MCF 10A (cell line): Measurements from ENCODE around the gene SERPINA3. TPM values are rescaled to one million over a fixed set of nuclear protein-coding genes. Genes with fewer than 3 reads are reported as not detected.
"Not testable (repeated sequence)": the region's sequence is repeated elsewhere in the genome, so short reads cannot be mapped to it uniquely, and the experiment has no call there.

Experiments used
- BruUV-seq: library from RNA; stranded (reverse); fragments of 400-500 nt; replicated peaks from 2 replicates; lab custom pipeline; 2021; lab: Mats Ljungman, UMichigan
- CTCF ChIA-PET: fragments of 300-600 bp; sonication (Branson Sonifier 250); formaldehyde crosslinking; extraction: SDS; loops from one replicate; lab custom pipeline; 2021; ENCODE audit warnings: antibody characterized with exemption, inconsistent platforms; lab: Yijun Ruan, JAX
- POLR2A ChIA-PET: fragments of 300-600, 350-650 bp; sonication (Branson Sonifier 250); formaldehyde crosslinking; extraction: SDS; loops from one replicate; lab custom pipeline; 2020; ENCODE audit warnings: antibody characterized with exemption, inconsistent platforms; lab: Yijun Ruan, JAX
- DNase-seq: peaks from one replicate; pipeline ENCODE4 v3.0.0-alpha.2; 2018; ENCODE audit not compliant: unreplicated experiment
- H3K27ac Mint-ChIP-seq: one replicate; pipeline ENCODE4 v1.8.0; 2022; ENCODE audit warnings: mild to moderate bottlenecking, low read depth, mixed read lengths; ENCODE audit not compliant: unreplicated experiment
- H3K27me3 Mint-ChIP-seq: one replicate; pipeline ENCODE4 v1.8.0; 2022; ENCODE audit warnings: mixed read lengths; ENCODE audit not compliant: insufficient read depth, unreplicated experiment
- H3K36me3 Mint-ChIP-seq: one replicate; pipeline ENCODE4 v1.8.0; 2022; ENCODE audit warnings: mild to moderate bottlenecking, moderate library complexity, mixed read lengths; ENCODE audit not compliant: insufficient read depth, unreplicated experiment
- H3K4me1 Mint-ChIP-seq: one replicate; pipeline ENCODE4 v1.8.0; 2022; ENCODE audit warnings: mixed read lengths; ENCODE audit not compliant: insufficient read depth, unreplicated experiment
- H3K4me3 Mint-ChIP-seq: one replicate; pipeline ENCODE4 v1.8.0; 2022; ENCODE audit warnings: mild to moderate bottlenecking, moderate library complexity, mixed read lengths; ENCODE audit not compliant: unreplicated experiment
- H3K9me3 Mint-ChIP-seq: one replicate; pipeline ENCODE4 v1.8.0; 2022; ENCODE audit warnings: mixed read lengths; ENCODE audit not compliant: unreplicated experiment
- intact Hi-C: fragments of 100-400 bp; cut with micrococcal nuclease; formaldehyde crosslinking; loops from 2 replicates; pipeline ENCODE4 v1.14.1; 2022
- total RNA-seq: library from RNA; stranded (reverse); gene quantifications from 2 replicates; pipeline ENCODE4 v1.2.3, GENCODE V29; 2022
- TF ChIP-seq, protein P1 (sequence below): fragments of 200-600 bp; IDR thresholded peaks from one replicate; pipeline ENCODE4 v1.8.0; 2022; ENCODE audit warnings: antibody characterized with exemption, mild to moderate bottlenecking; ENCODE audit not compliant: unreplicated experiment

SERPINA3 gene
- total RNA-seq, 1 experiment from 2014 or later, result 44.5 TPM

DNA sequence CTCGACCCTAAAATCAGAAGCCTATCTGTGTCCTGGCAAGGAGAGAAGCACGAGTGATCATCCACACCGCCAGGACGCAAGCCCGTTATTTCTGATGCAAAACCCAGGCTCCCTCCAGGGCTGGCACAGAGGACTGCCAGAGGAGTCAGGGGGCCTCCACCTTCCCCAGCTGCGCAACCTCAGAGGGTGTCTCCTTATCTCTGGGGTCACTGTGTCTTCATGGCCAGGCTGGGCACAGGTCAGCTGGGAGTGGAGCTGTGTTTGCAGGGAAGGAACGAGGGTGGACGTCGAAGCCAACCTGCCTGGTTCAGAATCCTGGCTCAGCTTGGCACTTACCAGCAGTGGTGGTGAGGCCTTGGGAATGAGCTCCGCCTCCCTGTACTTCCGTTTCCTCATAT lies 12.0 kb upstream of the SERPINA3 start:
- Mint-ChIP-seq H3K36me3 (no peaks in the 10 kb centered on the region), H3K9me3 (no peaks in the 10 kb centered on the region), H3K4me1 (peaks cover 43% of the 10 kb centered on the region), H3K27me3 (no peaks in the 10 kb centered on the region), H3K27ac (peak overlapping the region; percentile 90), H3K4me3 (peak overlapping the region; percentile 17)
- no TSS peak for BruUV-seq
- no peak for DNase-seq
- TF ChIP-seq, protein P1, sequence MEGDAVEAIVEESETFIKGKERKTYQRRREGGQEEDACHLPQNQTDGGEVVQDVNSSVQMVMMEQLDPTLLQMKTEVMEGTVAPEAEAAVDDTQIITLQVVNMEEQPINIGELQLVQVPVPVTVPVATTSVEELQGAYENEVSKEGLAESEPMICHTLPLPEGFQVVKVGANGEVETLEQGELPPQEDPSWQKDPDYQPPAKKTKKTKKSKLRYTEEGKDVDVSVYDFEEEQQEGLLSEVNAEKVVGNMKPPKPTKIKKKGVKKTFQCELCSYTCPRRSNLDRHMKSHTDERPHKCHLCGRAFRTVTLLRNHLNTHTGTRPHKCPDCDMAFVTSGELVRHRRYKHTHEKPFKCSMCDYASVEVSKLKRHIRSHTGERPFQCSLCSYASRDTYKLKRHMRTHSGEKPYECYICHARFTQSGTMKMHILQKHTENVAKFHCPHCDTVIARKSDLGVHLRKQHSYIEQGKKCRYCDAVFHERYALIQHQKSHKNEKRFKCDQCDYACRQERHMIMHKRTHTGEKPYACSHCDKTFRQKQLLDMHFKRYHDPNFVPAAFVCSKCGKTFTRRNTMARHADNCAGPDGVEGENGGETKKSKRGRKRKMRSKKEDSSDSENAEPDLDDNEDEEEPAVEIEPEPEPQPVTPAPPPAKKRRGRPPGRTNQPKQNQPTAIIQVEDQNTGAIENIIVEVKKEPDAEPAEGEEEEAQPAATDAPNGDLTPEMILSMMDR, result no peak
- intact Hi-C loops, result no loop called here
- POLR2A ChIA-PET, result interaction anchor here (0.5 to 5.7 kb wide), 7 partner anchors 12 to 519 kb away, joined by 3 to 140 read pairs (median 3); partner anchors contain the start of genes DDX24, IFI27L1, PPP4R4 and SERPINA3
- CTCF ChIA-PET, result interaction anchor here (1.1 to 3.6 kb wide), 5 partner anchors 26 to 81 kb away, joined by 3 to 15 read pairs (median 5); no protein-coding TSS in a partner anchor

DNA sequence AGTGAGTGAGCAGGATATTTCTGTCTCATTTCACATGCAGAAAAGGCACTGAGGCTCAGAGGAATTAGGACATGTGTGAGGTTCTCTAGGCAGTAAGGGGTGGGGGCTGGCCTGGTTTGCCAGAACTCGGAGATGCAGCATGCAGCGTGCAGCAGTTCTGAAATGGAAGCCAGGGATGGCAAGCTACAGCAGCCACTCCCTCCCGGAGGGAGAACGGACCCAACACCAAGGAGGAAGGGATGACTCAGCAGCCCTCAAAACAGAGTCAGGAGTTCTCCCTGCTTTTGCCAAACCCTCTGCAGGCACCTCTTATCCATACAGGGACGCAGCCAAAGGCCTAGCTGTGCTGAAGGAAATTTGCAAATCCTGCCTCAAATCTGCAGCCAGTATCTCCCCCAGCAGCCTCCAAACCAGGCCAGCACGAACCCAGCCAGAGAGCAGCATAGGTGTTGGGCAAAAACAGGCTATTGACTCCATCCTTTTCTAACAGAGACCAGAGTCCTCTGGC lies 10.3 kb upstream of the SERPINA3 start:
- Mint-ChIP-seq H3K4me3 (no peak overlapping the region), H3K36me3 (no peaks in the 10 kb centered on the region), H3K4me1 (peaks cover 40% of the 10 kb centered on the region), H3K27me3 (no peaks in the 10 kb centered on the region), H3K27ac (peak overlapping the region; percentile 90), H3K9me3 (no peaks in the 10 kb centered on the region)
- BruUV-seq, result no TSS peak
- TF ChIP-seq, protein P1, result no peak
- intact Hi-C loops, result no loop called here
- ChIA-PET POLR2A (interaction anchor here (1.0 to 5.7 kb wide), 4 partner anchors 10 to 522 kb away, joined by 3 to 140 read pairs (median 3); partner anchors contain the start of gene SERPINA3), CTCF (interaction anchor here (0.7 to 1.2 kb wide), 2 partner anchors 10 to 68 kb away, joined by 3 to 4 read pairs; partner anchors contain the start of gene SERPINA3)
- DNase-seq, result peak; percentile 94

DNA sequence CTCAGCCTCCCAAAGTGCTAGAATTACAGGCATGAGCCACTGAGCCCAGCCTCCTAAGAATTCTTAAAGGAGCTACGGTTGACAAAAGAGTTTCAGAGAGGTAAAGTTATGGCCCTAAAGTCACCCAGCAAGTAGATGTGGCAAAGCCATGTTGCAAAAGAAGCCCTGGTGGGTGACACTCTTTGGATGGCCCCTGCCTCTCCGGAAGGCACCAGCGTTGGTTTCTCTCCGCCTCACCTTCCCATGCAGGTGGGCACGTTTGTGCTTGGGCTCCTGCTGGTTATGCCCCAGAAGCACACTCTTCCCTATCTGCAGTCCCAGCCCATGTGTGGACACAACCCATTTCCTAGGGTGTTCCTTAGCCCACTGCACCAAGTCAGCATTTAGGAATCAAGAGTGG lies 9.5 kb upstream of the SERPINA3 start:
- ChIA-PET POLR2A (interaction anchor here (1.0 to 5.7 kb wide), 4 partner anchors 9 to 523 kb away, joined by 3 to 140 read pairs (median 3); partner anchors contain the start of gene SERPINA3), CTCF (interaction anchor here (1.2 kb wide), 1 partner anchor 67 kb away, joined by 4 read pairs; no protein-coding TSS in a partner anchor)
- H3K27me3 Mint-ChIP-seq, result no peaks in the 10 kb centered on the region
- TF ChIP-seq, protein P1, result no peak
- H3K4me3 Mint-ChIP-seq, result no peak overlapping the region
- intact Hi-C loops, result no loop called here
- no peaks in the 10 kb centered on the region for H3K36me3 Mint-ChIP-seq
- no peaks in the 10 kb centered on the region for H3K9me3 Mint-ChIP-seq
- no TSS peak for BruUV-seq
- H3K27ac Mint-ChIP-seq, result peak overlapping the region; percentile 90
- H3K4me1 Mint-ChIP-seq, result peaks cover 35% of the 10 kb centered on the region
- DNase-seq, result no peak

DNA sequence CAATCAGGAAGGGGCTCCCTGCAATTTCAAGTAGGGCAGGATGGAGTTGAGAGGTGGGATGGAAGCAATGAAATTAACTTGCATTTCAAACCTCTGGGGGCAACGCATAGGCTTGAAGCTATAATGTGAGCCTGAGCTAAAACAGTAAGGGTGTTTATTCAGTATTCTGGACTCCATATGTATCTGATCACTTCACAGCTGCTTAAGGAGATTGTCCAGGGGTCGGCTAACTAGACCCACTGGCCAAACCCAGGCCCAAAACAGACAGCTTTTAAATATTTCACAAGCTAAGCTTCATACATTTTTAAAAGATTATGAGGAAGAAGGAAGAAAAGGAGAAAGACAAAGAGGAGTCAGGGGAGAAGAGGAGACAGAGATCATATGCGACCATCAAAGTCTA lies 6.8 kb upstream of the SERPINA3 start:
- CTCF ChIA-PET, result interaction anchor here (1.0 to 1.2 kb wide), 3 partner anchors 13 to 469 kb away, joined by 3 to 5 read pairs (median 4); no protein-coding TSS in a partner anchor
- BruUV-seq, result no TSS peak
- no peaks in the 10 kb centered on the region for H3K36me3 Mint-ChIP-seq

DNA sequence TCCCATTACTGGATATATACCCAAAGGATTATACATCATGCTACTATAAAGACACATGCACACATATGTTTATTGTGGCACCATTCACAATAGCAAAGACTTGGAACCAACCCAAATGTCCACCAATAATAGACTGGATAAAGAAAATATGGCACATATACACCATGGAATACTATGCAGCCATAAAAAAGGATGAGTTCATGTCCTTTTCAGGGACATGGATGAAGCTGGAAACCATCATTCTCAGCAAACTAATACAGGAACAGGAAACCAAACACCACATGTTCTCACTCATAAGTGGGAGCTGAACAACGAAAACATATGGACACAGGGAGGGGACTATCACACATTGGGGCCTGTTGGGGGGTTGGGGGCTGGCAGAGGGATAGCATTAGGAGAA lies 3.2 kb upstream of the SERPINA3 start:
- H3K27me3 Mint-ChIP-seq, DNase-seq, BruUV-seq, H3K27ac Mint-ChIP-seq, intact Hi-C loops, H3K4me3 Mint-ChIP-seq, H3K36me3 Mint-ChIP-seq, H3K9me3 Mint-ChIP-seq: not testable (repeated sequence)
- CTCF ChIA-PET, result interaction anchor here (0.6 to 1.1 kb wide), 2 partner anchors 123 to 539 kb away, joined by 3 read pairs; no protein-coding TSS in a partner anchor
- peaks cover 12% of the 10 kb centered on the region for H3K4me1 Mint-ChIP-seq
- POLR2A ChIA-PET, result interaction anchor here (1.1 to 6.7 kb wide), 2 partner anchors 8 to 528 kb away, joined by 4 to 140 read pairs; partner anchors contain the start of genes DDX24 and IFI27L1

More for the DNA sequence above, 6.8 kb upstream of the SERPINA3 start:
- TF ChIP-seq, protein P1, result no peak
- no peak overlapping the region for H3K4me3 Mint-ChIP-seq
- intact Hi-C loops, result no loop called here
- no peaks in the 10 kb centered on the region for H3K27me3 Mint-ChIP-seq
- no peak for DNase-seq
- no peak overlapping the region for H3K27ac Mint-ChIP-seq
- no peaks in the 10 kb centered on the region for H3K9me3 Mint-ChIP-seq
- POLR2A ChIA-PET, result no interaction called here
- H3K4me1 Mint-ChIP-seq, result peaks cover 22% of the 10 kb centered on the region
